PC-3 (cell line): Measurements from ENCODE around the gene SETBP1. TPM values are rescaled to one million over a fixed set of nuclear protein-coding genes. Genes with fewer than 3 reads are reported as not detected.

Experiments
- ATAC-seq: fragments of 200-7000 bp; cut with Tn5 transposase; 2 replicates; pipeline ENCODE4 v1.9.1; 2020; ENCODE audit warnings: mild to moderate bottlenecking, moderate library complexity
- BruUV-seq: library from RNA; stranded (reverse); fragments of 400-500 nt; replicated peaks from 2 replicates; lab custom pipeline; 2021; lab: Mats Ljungman, UMichigan
- CTCF ChIA-PET: fragments of 300-600 bp; sonication (Branson Sonifier 250); formaldehyde crosslinking; loops from one replicate; lab custom pipeline; 2022; ENCODE audit warnings: antibody characterized with exemption; lab: Charles Lee
- POLR2A ChIA-PET: fragments of 300-600 bp; sonication (Branson Sonifier 250); formaldehyde crosslinking; loops from one replicate; lab custom pipeline; 2022; ENCODE audit warnings: antibody characterized with exemption; ENCODE audit not compliant: unreplicated experiment; lab: Charles Lee
- DNase-seq: peaks from one replicate; pipeline ENCODE4 v3.0.0-alpha.2; 2015
- H2AFZ ChIP-seq: fragments of 300-600 bp; sonication (generic); 2 replicates; pipeline ENCODE4 v1.6.0; 2016; ENCODE audit warnings: antibody characterized with exemption, low read length
- H3F3A ChIP-seq: fragments of 300-600 bp; sonication (generic); one replicate; pipeline ENCODE4 v1.6.0; 2017; ENCODE audit warnings: antibody characterized with exemption, low read length, control low read depth, mild to moderate bottlenecking; ENCODE audit not compliant: unreplicated experiment
- H3K27ac ChIP-seq: fragments of 300-600 bp; sonication (generic); 2 replicates; pipeline ENCODE4 v1.5.1; 2016; ENCODE audit warnings: mild to moderate bottlenecking, low read length
- H3K27me3 ChIP-seq: fragments of 300-600 bp; sonication (generic); 2 replicates; pipeline ENCODE4 v1.6.1; 2016; ENCODE audit warnings: low read length, mixed read lengths
- H3K36me3 ChIP-seq: fragments of 300-600 bp; sonication (generic); 2 replicates; pipeline ENCODE4 v1.6.1; 2016; ENCODE audit warnings: low read depth, mixed run types, low read length, mixed read lengths
- H3K4me1 ChIP-seq: fragments of 300-600 bp; sonication (generic); 2 replicates; pipeline ENCODE4 v1.5.1; 2016; ENCODE audit warnings: low read length; ENCODE audit not compliant: insufficient read depth
- H3K4me2 ChIP-seq: fragments of 300-600 bp; sonication (generic); 2 replicates; pipeline ENCODE4 v1.6.0; 2016; ENCODE audit warnings: low read length
- H3K4me3 ChIP-seq: fragments of 300-600 bp; sonication (generic); 2 replicates; pipeline ENCODE4 v1.5.1; 2016; ENCODE audit warnings: mild to moderate bottlenecking, low read length, mixed read lengths
- H3K79me2 ChIP-seq: fragments of 300-600 bp; sonication (generic); 2 replicates; pipeline ENCODE4 v1.6.1; 2017; ENCODE audit warnings: low read length, mixed read lengths
- H3K9ac ChIP-seq: fragments of 300-600 bp; sonication (generic); 2 replicates; pipeline ENCODE4 v1.6.0; 2016; ENCODE audit warnings: mild to moderate bottlenecking, low read length
- H3K9me2 ChIP-seq: fragments of 300-600 bp; sonication (generic); replicated peaks from 2 replicates; pipeline ENCODE4 v1.6.1; 2016; ENCODE audit warnings: mixed run types, low read length, mixed read lengths
- H3K9me3 ChIP-seq: fragments of 300-600 bp; sonication (generic); 2 replicates; pipeline ENCODE4 v1.6.1; 2016; ENCODE audit warnings: low read length, mixed read lengths
- H4K20me1 ChIP-seq: fragments of 300-600 bp; sonication (generic); 2 replicates; pipeline ENCODE4 v1.6.1; 2016; ENCODE audit warnings: low read length, mixed read lengths
- EZH2 ChIP-seq: fragments of 300-600 bp; sonication (generic); IDR thresholded peaks from one replicate; pipeline ENCODE4 v1.6.1; 2017; ENCODE audit warnings: antibody characterized with exemption, mild to moderate bottlenecking, low read length; ENCODE audit not compliant: unreplicated experiment
- EZH2phosphoT487 ChIP-seq: fragments of 300-600 bp; sonication (generic); IDR thresholded peaks from 2 replicates; pipeline ENCODE4 v1.6.1; 2018; ENCODE audit warnings: mild to moderate bottlenecking, antibody characterized with exemption, low read length, borderline replicate concordance
- intact Hi-C: fragments of 100-400 bp; cut with micrococcal nuclease; formaldehyde crosslinking; loops from 2 replicates; pipeline ENCODE4 v1.9.0; 2023
- total RNA-seq: library from RNA; depleted of rRNA; stranded (reverse); fragments of >200 nt; gene quantifications from 2 replicates; pipeline ENCODE4 v1.2.3, GENCODE V29; 2014
- TF ChIP-seq, protein P1 (sequence below): fragments of 300-600 bp; sonication (generic); conservative IDR thresholded peaks from 2 replicates; pipeline ENCODE4 v1.5.1; 2017; ENCODE audit warnings: antibody characterized with exemption, low read depth, mild to moderate bottlenecking, low read length

Gene SETBP1
- total RNA-seq, 1 experiment from 2014 or later = 2.3 TPM

DNA sequence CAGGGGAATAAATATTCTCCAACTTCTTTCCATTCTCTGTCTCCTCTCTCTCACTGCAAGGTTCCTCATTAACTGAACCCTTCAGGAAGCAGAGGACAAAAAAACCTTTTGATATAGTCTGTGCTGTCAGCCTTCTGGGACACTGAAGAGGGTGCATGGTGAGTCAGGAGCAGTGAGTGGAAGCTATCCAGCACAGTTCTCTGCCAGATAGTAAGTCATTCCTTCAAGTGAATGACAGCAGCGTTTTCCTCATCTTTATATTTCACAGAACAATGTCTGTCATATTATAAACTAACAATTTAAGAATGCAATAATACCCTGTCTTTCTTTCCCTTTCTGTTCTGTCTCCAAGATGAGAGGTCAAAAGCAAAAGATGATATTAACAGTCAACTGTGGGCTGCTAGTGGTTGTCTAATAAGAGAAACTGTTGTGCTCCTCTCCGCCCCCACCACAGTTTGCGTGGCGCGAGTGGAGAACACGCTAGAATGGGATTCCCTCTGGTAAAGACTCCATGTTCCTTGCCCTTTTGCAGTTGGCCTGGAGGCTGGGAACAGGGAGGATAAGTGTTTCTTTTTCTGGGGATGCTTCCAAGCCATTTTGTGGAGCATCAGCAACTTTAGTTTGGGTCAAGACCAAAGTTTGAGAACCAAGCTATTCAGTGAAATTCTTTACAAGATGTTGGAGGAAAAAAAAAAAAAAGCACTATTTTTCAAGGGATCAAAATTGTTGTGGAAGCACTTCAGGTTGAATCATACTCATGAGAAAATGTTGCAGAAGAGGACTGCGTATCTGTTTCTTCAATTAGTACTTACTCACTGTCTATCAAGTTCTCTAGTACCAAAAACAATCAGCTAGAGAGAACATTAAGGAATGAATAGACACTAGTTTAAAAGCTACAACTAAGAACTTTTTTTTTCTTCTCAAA is 430.2 kb downstream of the SETBP1 start:
- H3K4me3 ChIP-seq = no peak overlapping the region
- POLR2A ChIA-PET = interaction anchor here (0.6 kb wide), 1 partner anchor 964 kb away, joined by 4 read pairs; no protein-coding TSS in a partner anchor

DNA sequence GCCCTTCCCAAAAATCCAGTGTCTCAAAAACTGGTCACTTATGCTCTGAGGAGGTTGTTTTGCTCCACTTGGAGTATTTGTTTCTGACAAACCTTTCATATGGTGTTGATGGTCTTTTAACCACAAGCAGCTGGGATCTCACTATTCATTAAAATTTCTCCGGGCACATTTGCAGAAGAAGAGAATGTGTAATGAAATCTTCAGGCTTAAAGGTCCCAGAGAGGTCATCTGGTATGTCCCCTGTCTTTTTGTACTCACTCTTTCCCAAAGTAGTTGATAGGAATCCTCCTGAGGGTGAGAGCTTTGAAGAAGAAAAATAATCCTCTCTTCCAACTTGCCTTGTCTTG is 430.8 kb downstream of the SETBP1 start:
- no peak overlapping the region for H3K9ac ChIP-seq
- intact Hi-C loops = no loop called here
- H4K20me1 ChIP-seq = no peaks in the 10 kb centered on the region

More for the DNA sequence above, 430.2 kb downstream of the SETBP1 start:
- H3K9me2 ChIP-seq = no peaks in the 10 kb centered on the region
- peak; percentile 23 for DNase-seq
- H3K27ac ChIP-seq = no peak overlapping the region
- H2AFZ ChIP-seq = no peak overlapping the region
- H3F3A ChIP-seq = no peaks in the 10 kb centered on the region
- intact Hi-C loops = no loop called here
- H3K36me3 ChIP-seq = no peaks in the 10 kb centered on the region
- no peaks in the 10 kb centered on the region for H3K27me3 ChIP-seq
- TF ChIP-seq, protein P1, sequence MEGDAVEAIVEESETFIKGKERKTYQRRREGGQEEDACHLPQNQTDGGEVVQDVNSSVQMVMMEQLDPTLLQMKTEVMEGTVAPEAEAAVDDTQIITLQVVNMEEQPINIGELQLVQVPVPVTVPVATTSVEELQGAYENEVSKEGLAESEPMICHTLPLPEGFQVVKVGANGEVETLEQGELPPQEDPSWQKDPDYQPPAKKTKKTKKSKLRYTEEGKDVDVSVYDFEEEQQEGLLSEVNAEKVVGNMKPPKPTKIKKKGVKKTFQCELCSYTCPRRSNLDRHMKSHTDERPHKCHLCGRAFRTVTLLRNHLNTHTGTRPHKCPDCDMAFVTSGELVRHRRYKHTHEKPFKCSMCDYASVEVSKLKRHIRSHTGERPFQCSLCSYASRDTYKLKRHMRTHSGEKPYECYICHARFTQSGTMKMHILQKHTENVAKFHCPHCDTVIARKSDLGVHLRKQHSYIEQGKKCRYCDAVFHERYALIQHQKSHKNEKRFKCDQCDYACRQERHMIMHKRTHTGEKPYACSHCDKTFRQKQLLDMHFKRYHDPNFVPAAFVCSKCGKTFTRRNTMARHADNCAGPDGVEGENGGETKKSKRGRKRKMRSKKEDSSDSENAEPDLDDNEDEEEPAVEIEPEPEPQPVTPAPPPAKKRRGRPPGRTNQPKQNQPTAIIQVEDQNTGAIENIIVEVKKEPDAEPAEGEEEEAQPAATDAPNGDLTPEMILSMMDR = no peak
- no peak for TF ChIP-seq EZH2phosphoT487
- no peak for TF ChIP-seq EZH2
- no peak for ATAC-seq
- H4K20me1 ChIP-seq = no peaks in the 10 kb centered on the region
- no TSS peak for BruUV-seq
- H3K4me2 ChIP-seq = no peak overlapping the region
- no peaks in the 10 kb centered on the region for H3K9me3 ChIP-seq
- no peaks in the 10 kb centered on the region; the same call in 1 of the 2 replicates for H3K4me1 ChIP-seq
- H3K9ac ChIP-seq = no peak overlapping the region
- CTCF ChIA-PET = no interaction called here
- no peaks in the 10 kb centered on the region for H3K79me2 ChIP-seq

More for the DNA sequence above, 430.8 kb downstream of the SETBP1 start:
- Histone ChIP-seq H3K27me3 (no peaks in the 10 kb centered on the region), H3K4me1 (no peaks in the 10 kb centered on the region; the same call in 1 of the 2 replicates), H3K27ac (no peak overlapping the region), H3K79me2 (no peaks in the 10 kb centered on the region), H2AFZ (no peak overlapping the region), H3K4me2 (no peak overlapping the region), H3K36me3 (no peaks in the 10 kb centered on the region), H3K9me3 (no peaks in the 10 kb centered on the region), H3F3A (no peaks in the 10 kb centered on the region), H3K4me3 (no peak overlapping the region), H3K9me2 (no peaks in the 10 kb centered on the region)
- no peak for DNase-seq
- no TSS peak for BruUV-seq
- CTCF ChIA-PET = no interaction called here
- ATAC-seq = no peak
- TF ChIP-seq, protein P1 = no peak
- TF ChIP-seq EZH2 (no peak), EZH2phosphoT487 (no peak)
- POLR2A ChIA-PET = interaction anchor here (0.6 kb wide), 1 partner anchor 964 kb away, joined by 4 read pairs; no protein-coding TSS in a partner anchor
